Smooth muscle cell (in vitro differentiated cells): ENCODE measurements around the gene C12orf43. TPM values are rescaled to one million over a fixed set of nuclear protein-coding genes. Genes with fewer than 3 reads are reported as not detected.

Experiments used
- DNase-seq: peaks from one replicate; lab custom pipeline; 2025; ENCODE audit not compliant: unreplicated experiment; lab: John Stamatoyannopoulos, UW
- H2AFZ ChIP-seq: fragments of 200-600 bp; sonication (generic); 2 replicates; pipeline ENCODE4 v1.6.0; 2016; ENCODE audit warnings: antibody characterized with exemption, low read depth, mild to moderate bottlenecking
- H3F3A ChIP-seq: fragments of 200-600 bp; sonication (generic); 2 replicates; pipeline ENCODE4 v1.6.0; 2017; ENCODE audit warnings: antibody characterized with exemption, low read depth
- H3K27ac ChIP-seq: fragments of 200-600 bp; sonication (generic); 2 replicates; pipeline ENCODE4 v1.5.1; 2016; ENCODE audit warnings: low read depth, mild to moderate bottlenecking
- H3K27me3 ChIP-seq: fragments of 200-600 bp; sonication (generic); 2 replicates; pipeline ENCODE4 v1.6.1; 2016; ENCODE audit warnings: low read depth, mild to moderate bottlenecking
- H3K36me3 ChIP-seq: fragments of 200-600 bp; sonication (generic); 2 replicates; pipeline ENCODE4 v1.5.1; 2016; ENCODE audit warnings: low read depth
- H3K4me1 ChIP-seq: fragments of 200-600 bp; sonication (generic); 2 replicates; pipeline ENCODE4 v1.5.1; 2016; ENCODE audit warnings: low read depth
- H3K4me2 ChIP-seq: fragments of 200-600 bp; sonication (generic); 2 replicates; pipeline ENCODE4 v1.6.0; 2016; ENCODE audit warnings: mild to moderate bottlenecking
- H3K4me3 ChIP-seq: fragments of 200-600 bp; sonication (generic); 2 replicates; pipeline ENCODE4 v1.5.1; 2016; ENCODE audit warnings: mild to moderate bottlenecking
- H3K79me2 ChIP-seq: fragments of 200-600 bp; sonication (generic); 2 replicates; pipeline ENCODE4 v1.6.0; 2016; ENCODE audit warnings: low read depth, mild to moderate bottlenecking
- H3K9ac ChIP-seq: fragments of 200-600 bp; sonication (generic); 2 replicates; pipeline ENCODE4 v1.6.0; 2016; ENCODE audit warnings: low read depth
- H3K9me3 ChIP-seq: fragments of 200-600 bp; sonication (generic); replicated peaks from 2 replicates; pipeline ENCODE4 v1.5.1; 2016; ENCODE audit warnings: low read depth
- H4K20me1 ChIP-seq: fragments of 200-600 bp; sonication (generic); 2 replicates; pipeline ENCODE4 v1.6.0; 2016; ENCODE audit warnings: low read depth
- WGBS: methylation state at CpG from one replicate; pipeline ENCODE4 v1.1.7; 2016; ENCODE audit warnings: low lambda C conversion rate; 5-methylcytosine and 5-hydroxymethylcytosine counted together
- polyA plus RNA-seq: library from polyadenylated mRNA; unstranded; fragments of >200 nt; fragmentation: Nextera tagmentation; extraction: Ambion mirVana; gene quantifications from 2 replicates; pipeline ENCODE4 v1.2.1, GENCODE V29; 2016
- total RNA-seq: library from RNA; depleted of rRNA; stranded (reverse); fragments of >200 nt; gene quantifications from 2 replicates; pipeline ENCODE4 v1.2.3, GENCODE V29; 2014
- TF ChIP-seq, protein P1 (sequence below): fragments of 200-600 bp; sonication (generic); IDR thresholded peaks from 2 replicates; pipeline ENCODE4 v1.5.1; 2017; ENCODE audit warnings: borderline replicate concordance, mild to moderate bottlenecking, antibody characterized with exemption; ENCODE audit not compliant: insufficient read depth, poor library complexity, severe bottlenecking

C12orf43 gene
- total and polyA plus RNA-seq, 2 experiments from 2014 or later = 9.4 to 14.1 TPM

DNA sequence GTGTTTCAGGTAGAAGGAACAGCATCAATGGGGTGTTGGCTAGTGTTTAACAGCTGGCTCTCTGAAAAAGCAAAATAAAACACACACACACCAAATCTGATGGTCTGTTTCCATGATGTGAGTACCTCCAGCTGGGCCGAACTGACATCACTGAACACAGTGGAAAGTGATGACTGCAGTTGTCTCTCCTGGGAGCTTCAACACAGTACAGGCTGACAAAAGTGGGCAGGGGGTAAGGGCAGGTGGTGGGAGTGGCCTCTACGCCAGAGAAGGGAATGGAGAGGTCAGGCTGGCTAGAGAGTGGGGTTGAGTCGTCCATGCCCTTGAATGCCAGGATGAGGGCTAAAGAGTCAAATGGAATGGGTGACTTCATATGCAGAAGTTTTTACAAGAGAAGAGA is 46.0 kb downstream of the C12orf43 start:
- Histone ChIP-seq H3K4me1 (no peaks in the 10 kb centered on the region), H3K4me2 (no peak overlapping the region), H2AFZ (no peak overlapping the region), H3K9ac (no peak overlapping the region), H4K20me1 (no peaks in the 10 kb centered on the region), H3K9me3 (no peaks in the 10 kb centered on the region), H3K4me3 (no peak overlapping the region), H3K27ac (no peak overlapping the region), H3K27me3 (no peaks in the 10 kb centered on the region), H3K36me3 (no peaks in the 10 kb centered on the region), H3K79me2 (no peaks in the 10 kb centered on the region), H3F3A (no peaks in the 10 kb centered on the region)
- DNase-seq = no peak
- WGBS = 89% methylated on average over 3 of the region's 3 CpGs
- TF ChIP-seq, protein P1, sequence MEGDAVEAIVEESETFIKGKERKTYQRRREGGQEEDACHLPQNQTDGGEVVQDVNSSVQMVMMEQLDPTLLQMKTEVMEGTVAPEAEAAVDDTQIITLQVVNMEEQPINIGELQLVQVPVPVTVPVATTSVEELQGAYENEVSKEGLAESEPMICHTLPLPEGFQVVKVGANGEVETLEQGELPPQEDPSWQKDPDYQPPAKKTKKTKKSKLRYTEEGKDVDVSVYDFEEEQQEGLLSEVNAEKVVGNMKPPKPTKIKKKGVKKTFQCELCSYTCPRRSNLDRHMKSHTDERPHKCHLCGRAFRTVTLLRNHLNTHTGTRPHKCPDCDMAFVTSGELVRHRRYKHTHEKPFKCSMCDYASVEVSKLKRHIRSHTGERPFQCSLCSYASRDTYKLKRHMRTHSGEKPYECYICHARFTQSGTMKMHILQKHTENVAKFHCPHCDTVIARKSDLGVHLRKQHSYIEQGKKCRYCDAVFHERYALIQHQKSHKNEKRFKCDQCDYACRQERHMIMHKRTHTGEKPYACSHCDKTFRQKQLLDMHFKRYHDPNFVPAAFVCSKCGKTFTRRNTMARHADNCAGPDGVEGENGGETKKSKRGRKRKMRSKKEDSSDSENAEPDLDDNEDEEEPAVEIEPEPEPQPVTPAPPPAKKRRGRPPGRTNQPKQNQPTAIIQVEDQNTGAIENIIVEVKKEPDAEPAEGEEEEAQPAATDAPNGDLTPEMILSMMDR = no peak

DNA sequence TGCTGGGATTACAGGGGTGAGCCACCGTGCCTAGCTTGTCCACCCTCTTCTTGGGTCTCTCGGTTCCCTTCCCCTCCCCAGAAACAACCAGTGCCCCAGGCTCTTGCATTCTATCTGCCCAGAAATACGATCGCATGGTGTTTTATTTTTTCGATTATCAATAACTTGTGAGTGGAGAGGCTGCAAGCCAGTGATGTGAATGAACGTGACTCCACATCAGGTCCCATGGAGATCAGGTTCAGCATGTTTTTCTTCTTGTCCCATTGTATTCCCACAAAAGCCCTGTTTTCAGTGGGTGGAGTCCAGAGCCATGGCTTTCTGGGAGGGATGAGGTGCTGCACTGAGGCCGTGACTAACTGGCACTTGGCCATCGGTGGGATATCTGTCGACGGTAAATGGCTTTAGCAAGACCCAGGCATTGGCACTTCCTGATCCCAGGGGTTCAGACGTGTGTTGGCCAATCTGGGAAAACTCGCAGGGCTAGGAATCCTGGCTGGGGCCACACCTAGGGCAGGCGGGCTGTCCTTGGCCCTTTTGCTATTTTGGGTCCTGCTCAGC is 50.7 kb downstream of the C12orf43 start:
- TF ChIP-seq, protein P1 = no peak
- Histone ChIP-seq H3K4me3 (no peak overlapping the region), H3K4me1 (no peaks in the 10 kb centered on the region), H3K36me3 (no peaks in the 10 kb centered on the region), H3K9ac (no peak overlapping the region), H3K4me2 (no peak overlapping the region), H3K9me3 (no peaks in the 10 kb centered on the region), H3F3A (peaks cover 4% of the 10 kb centered on the region), H3K27ac (no peak overlapping the region), H3K79me2 (no peaks in the 10 kb centered on the region), H3K27me3 (no peaks in the 10 kb centered on the region), H2AFZ (no peak overlapping the region), H4K20me1 (no peaks in the 10 kb centered on the region)
- no peak for DNase-seq
- 82% methylated on average over 13 of the region's 13 CpGs for WGBS

DNA sequence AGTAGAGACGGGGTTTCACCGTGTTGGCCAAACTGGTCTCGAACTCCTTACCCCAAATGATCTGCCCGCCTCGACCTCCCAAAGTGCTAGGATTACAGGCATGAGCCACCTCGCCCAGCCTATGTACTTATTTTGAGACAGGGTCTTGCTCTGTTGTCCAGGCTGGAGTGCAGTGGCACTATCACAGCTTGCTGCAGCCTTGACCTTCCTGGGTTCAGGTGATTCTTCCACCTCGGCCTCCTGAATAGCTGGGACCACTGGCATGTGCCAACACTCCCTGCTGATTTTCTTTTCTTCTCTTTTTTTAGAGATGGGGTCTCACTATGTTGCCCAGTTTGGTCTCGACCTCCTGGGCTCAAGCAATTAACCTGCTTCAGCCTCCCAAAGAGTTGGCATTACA is 52.0 kb downstream of the C12orf43 start:
- Histone ChIP-seq H3K4me1 (no peaks in the 10 kb centered on the region), H3K4me2 (no peak overlapping the region), H3K36me3 (no peaks in the 10 kb centered on the region), H3K79me2 (no peaks in the 10 kb centered on the region), H3K9me3 (no peaks in the 10 kb centered on the region), H3K9ac (no peak overlapping the region), H3F3A (peaks cover 4% of the 10 kb centered on the region), H4K20me1 (no peaks in the 10 kb centered on the region), H3K27ac (no peak overlapping the region), H2AFZ (no peak overlapping the region), H3K27me3 (no peaks in the 10 kb centered on the region), H3K4me3 (no peak overlapping the region)
- no peak for DNase-seq
- 91% methylated on average over 8 of the region's 8 CpGs for WGBS
- TF ChIP-seq, protein P1 = no peak

DNA sequence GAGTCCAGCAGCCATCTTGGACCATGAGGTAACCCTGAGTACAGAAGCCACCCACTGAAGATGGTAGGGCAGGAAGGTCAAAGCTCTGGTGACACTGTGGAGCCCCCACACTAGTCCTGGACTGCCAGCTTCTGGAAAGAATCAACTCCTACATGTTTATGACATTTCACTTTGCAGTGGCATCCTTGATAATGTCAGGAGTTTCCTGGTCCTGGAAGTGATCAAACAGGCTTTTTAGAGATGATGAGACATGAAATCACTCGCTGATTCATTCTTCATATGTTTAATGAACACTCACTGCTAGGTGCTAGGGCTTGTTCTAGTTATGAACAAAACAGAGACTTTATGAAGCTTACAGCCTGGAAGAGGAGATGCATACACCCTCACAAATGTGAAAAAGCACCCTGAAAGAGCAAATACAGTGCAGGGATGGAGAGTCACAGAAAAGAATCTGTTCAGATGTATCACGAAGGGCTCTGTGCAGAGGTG is 53.7 kb downstream of the C12orf43 start:
- Histone ChIP-seq H3K4me1 (no peaks in the 10 kb centered on the region), H3F3A (peaks cover 4% of the 10 kb centered on the region), H3K4me3 (no peak overlapping the region), H3K4me2 (no peak overlapping the region), H3K36me3 (no peaks in the 10 kb centered on the region), H2AFZ (no peak overlapping the region), H3K79me2 (no peaks in the 10 kb centered on the region), H3K9me3 (no peaks in the 10 kb centered on the region), H3K9ac (no peak overlapping the region), H4K20me1 (no peaks in the 10 kb centered on the region), H3K27ac (peak overlapping the region; percentile 31), H3K27me3 (no peaks in the 10 kb centered on the region)
- WGBS = 81% methylated on average over 2 of the region's 2 CpGs
- DNase-seq = no peak
- TF ChIP-seq, protein P1 = no peak
